Measurements from ENCODE around the gene MRPS12. TPM values are rescaled to one million over a fixed set of nuclear protein-coding genes. Genes with fewer than 3 reads are reported as not detected.

MRPS12 gene
- total and polyA plus RNA-seq, 9 of the 15 experiments (the other 6 are each of a cell fraction or from before 2014, with no cell fraction given), result 8.1 to 174 (median 52.0) TPM

- TF ChIP-seq ZFP30 (CRISPR knock-in tag; IDR thresholded peaks at IDR 0.05; ENCODE audit: borderline replicate concordance) (no peak), SP2 (IDR thresholded peaks at IDR 0.05; ENCODE audit: extremely low read depth, low read depth, low read length, poor library complexity, severe bottlenecking) (peak; percentile 70), RBBP5 (IDR thresholded peaks at IDR 0.05; ENCODE audit: borderline replicate concordance, insufficient read depth, low read length, poor library complexity, severe bottlenecking) (peak; percentile 85), ZNF316 (IDR thresholded peaks at IDR 0.05) (peak; percentile 89), MAZ (CRISPR knock-in tag; conservative IDR thresholded peaks at IDR 0.05 in 1 of 2, IDR thresholded peaks at IDR 0.05 in 1 of 2) (peak; percentile 50 to 55; a peak in 3 of 4 replicates), HDAC6 (IDR thresholded peaks at IDR 0.05; ENCODE audit: low read depth, low read length) (no peak), NR1H2 (CRISPR knock-in tag; IDR thresholded peaks at IDR 0.05) (no peak), ZNF184 (CRISPR knock-in tag; IDR thresholded peaks at IDR 0.05) (no peak), BHLHE40 (IDR thresholded peaks at IDR 0.05; ENCODE audit: low read length) (peak; percentile 88), RCOR1 (IDR thresholded peaks at IDR 0.05; ENCODE audit: borderline replicate concordance in 1 of 2, low read depth in 2 of 2, low read length in 2 of 2) (no peak), CSDE1 (IDR thresholded peaks at IDR 0.05) (peak in 1 of 2 experiments; percentile 77; a peak in 2 of 4 replicates), FOS (IDR thresholded peaks at IDR 0.05; ENCODE audit: extremely low read depth, insufficient read length) (peak; percentile 96), EP300 (IDR thresholded peaks at IDR 0.05; ENCODE audit: low read length) (no peak), SIRT6 (IDR thresholded peaks at IDR 0.05; ENCODE audit: low read depth, low read length) (no peak), RNF2 (IDR thresholded peaks at IDR 0.05) (peak; percentile 19; the same call in 1 of the 2 replicates), TEAD4 (IDR thresholded peaks at IDR 0.05; ENCODE audit: low read length) (no peak), TEAD4 (CRISPR knock-in tag; IDR thresholded peaks at IDR 0.05; ENCODE audit: borderline replicate concordance) (no peak), ZC3H4 (CRISPR knock-in tag; IDR thresholded peaks at IDR 0.05; ENCODE audit: borderline replicate concordance) (no peak), ID3 (CRISPR knock-in tag; IDR thresholded peaks at IDR 0.05) (no peak), ID3 (tag; IDR thresholded peaks at IDR 0.05) (no peak)
- TF ChIP-seq, protein P1, sequence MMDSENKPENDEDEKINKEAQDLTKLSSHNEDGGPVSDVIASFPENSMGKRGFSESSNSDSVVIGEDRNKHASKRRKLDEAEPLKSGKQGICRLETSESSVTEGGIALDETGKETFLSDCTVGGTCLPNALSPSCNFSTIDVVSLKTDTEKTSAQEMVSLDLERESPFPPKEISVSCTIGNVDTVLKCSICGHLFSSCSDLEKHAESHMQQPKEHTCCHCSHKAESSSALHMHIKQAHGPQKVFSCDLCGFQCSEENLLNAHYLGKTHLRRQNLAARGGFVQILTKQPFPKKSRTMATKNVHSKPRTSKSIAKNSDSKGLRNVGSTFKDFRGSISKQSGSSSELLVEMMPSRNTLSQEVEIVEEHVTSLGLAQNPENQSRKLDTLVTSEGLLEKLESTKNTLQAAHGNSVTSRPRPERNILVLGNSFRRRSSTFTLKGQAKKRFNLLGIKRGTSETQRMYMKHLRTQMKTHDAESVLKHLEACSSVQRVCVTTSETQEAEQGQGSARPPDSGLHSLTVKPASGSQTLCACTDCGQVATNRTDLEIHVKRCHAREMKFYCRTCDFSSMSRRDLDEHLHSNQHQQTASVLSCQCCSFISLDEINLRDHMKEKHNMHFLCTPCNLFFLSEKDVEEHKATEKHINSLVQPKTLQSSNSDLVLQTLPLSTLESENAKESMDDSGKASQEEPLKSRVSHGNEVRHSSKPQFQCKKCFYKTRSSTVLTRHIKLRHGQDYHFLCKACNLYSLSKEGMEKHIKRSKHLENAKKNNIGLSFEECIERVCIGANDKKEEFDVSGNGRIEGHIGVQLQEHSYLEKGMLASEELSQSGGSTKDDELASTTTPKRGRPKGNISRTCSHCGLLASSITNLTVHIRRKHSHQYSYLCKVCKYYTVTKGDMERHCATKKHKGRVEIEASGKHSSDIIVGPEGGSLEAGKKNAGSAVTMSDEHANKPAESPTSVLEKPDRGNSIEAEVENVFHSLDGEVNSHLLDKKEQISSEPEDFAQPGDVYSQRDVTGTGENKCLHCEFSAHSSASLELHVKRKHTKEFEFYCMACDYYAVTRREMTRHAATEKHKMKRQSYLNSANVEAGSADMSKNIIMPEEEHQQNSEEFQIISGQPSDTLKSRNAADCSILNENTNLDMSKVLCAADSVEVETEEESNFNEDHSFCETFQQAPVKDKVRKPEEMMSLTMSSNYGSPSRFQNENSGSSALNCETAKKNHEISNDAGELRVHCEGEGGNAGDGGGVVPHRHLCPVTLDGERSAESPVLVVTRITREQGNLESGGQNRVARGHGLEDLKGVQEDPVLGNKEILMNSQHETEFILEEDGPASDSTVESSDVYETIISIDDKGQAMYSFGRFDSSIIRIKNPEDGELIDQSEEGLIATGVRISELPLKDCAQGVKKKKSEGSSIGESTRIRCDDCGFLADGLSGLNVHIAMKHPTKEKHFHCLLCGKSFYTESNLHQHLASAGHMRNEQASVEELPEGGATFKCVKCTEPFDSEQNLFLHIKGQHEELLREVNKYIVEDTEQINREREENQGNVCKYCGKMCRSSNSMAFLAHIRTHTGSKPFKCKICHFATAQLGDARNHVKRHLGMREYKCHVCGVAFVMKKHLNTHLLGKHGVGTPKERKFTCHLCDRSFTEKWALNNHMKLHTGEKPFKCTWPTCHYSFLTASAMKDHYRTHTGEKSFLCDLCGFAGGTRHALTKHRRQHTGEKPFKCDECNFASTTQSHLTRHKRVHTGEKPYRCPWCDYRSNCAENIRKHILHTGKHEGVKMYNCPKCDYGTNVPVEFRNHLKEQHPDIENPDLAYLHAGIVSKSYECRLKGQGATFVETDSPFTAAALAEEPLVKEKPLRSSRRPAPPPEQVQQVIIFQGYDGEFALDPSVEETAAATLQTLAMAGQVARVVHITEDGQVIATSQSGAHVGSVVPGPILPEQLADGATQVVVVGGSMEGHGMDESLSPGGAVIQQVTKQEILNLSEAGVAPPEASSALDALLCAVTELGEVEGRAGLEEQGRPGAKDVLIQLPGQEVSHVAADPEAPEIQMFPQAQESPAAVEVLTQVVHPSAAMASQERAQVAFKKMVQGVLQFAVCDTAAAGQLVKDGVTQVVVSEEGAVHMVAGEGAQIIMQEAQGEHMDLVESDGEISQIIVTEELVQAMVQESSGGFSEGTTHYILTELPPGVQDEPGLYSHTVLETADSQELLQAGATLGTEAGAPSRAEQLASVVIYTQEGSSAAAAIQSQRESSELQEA (IDR thresholded peaks at IDR 0.05; ENCODE audit: low read depth), result no peak
Measured at GRCh38 chr19:38899447-38900201, 31.1 kb upstream of the MRPS12 start, which contains the start of the genes NFKBIB and SIRT2 (continued).
